Frontal cortex (tissue), 4 donors: ENCODE results near the gene UBQLN4. TPM values are rescaled to one million over a fixed set of nuclear protein-coding genes. Genes with fewer than 3 reads are reported as not detected.
A peak's percentile ranks its signal among the peaks of the same experiment; 100 is the strongest.

ENCODE experiments used
- DNase-seq, 2 donors: peaks; one replicate each; pipeline ENCODE4 v3.0.0; 2012; ENCODE audit warnings: low spot score in 2 of 2
- FAIRE-seq: peaks from 2 replicates; lab custom pipeline; 2012; peaks lifted over from hg19 to GRCh38; lab: Jason Lieb, UNC
- total RNA-seq: library from RNA; depleted of rRNA; stranded (reverse); fragments of >200 nt; gene quantifications from one replicate; pipeline ENCODE4 v1.2.3, GENCODE V29; 2014
- donor health status: control.
- donor health status: control.
- donor health status: control.

The UBQLN4 gene
- total RNA-seq, 1 donor from 2014 or later = 28.5 TPM

GRCh38 chr1:156024801-156025200 lies 28.8 kb downstream of the UBQLN4 start:
- FAIRE-seq (no peak), DNase-seq (no peak)

GRCh38 chr1:156021954-156022353 lies 31.6 kb downstream of the UBQLN4 start:
- no peak for FAIRE-seq
- DNase-seq = no peak

GRCh38 chr1:156021093-156021428 lies 32.5 kb downstream of the UBQLN4 start:
- DNase-seq = no peak
- FAIRE-seq = no peak

GRCh38 chr1:156020293-156021092 lies 33.1 kb downstream of the UBQLN4 start, which contains the start of gene SSR2:
Gene SSR2 (minus strand): TSS chr1:156020951. CDS start chr1:156020167, 784 bp downstream.
- FAIRE-seq (no peak), DNase-seq (peak; percentile 85 to 94)

GRCh38 chr1:156019946-156020292 lies 33.7 kb downstream of the UBQLN4 start:
- DNase-seq (no peak), FAIRE-seq (no peak)

- DNase-seq (no peak), FAIRE-seq (no peak)
These were observed 38.8 kb downstream of the UBQLN4 start for GRCh38 chr1:156014829-156015228.

- no peak for FAIRE-seq
- no peak for DNase-seq
These were observed 41.4 kb downstream of the UBQLN4 start for GRCh38 chr1:156012051-156012817.

- FAIRE-seq = no peak
- DNase-seq = no peak
These were observed 44.2 kb downstream of the UBQLN4 start for GRCh38 chr1:156009404-156009803.

GRCh38 chr1:156006666-156007376 lies 46.8 kb downstream of the UBQLN4 start:
- DNase-seq (no peak), FAIRE-seq (no peak)

- DNase-seq (no peak), FAIRE-seq (no peak)
These were observed 48.6 kb downstream of the UBQLN4 start for GRCh38 chr1:156004843-156005584.

GRCh38 chr1:156003923-156004188 lies 49.7 kb downstream of the UBQLN4 start:
- DNase-seq (no peak), FAIRE-seq (no peak)

GRCh38 chr1:156002188-156002911 lies 51.2 kb downstream of the UBQLN4 start:
- DNase-seq (no peak), FAIRE-seq (no peak)

- no peak for FAIRE-seq
- no peak for DNase-seq
These were observed 51.9 kb downstream of the UBQLN4 start for GRCh38 chr1:156001662-156002171.

- DNase-seq (no peak), FAIRE-seq (no peak)
These were observed 52.5 kb downstream of the UBQLN4 start for GRCh38 chr1:156001021-156001661.

GRCh38 chr1:155999964-156000363 lies 53.6 kb downstream of the UBQLN4 start:
- DNase-seq (no peak), FAIRE-seq (no peak)

GRCh38 chr1:155996166-155996565 lies 57.4 kb downstream of the UBQLN4 start:
- no peak for FAIRE-seq
- DNase-seq = no peak

- DNase-seq (no peak), FAIRE-seq (no peak)
These were observed 60.0 kb downstream of the UBQLN4 start for GRCh38 chr1:155993595-155993994.

- FAIRE-seq (no peak), DNase-seq (no peak)
These were observed 63.4 kb downstream of the UBQLN4 start for GRCh38 chr1:155990005-155990739.
